GM19395 (cell line): ENCODE data around the gene ERAP2.

Experiments
- ATAC-seq: cut with Tn5 transposase; IDR thresholded peaks from one replicate; pipeline ENCODE4 v1.9.1; 2021; ENCODE audit warnings: mild to moderate bottlenecking, moderate library complexity; ENCODE audit not compliant: unreplicated experiment

The ERAP2 gene

GRCh38 chr5:96893342-96893741 lies 17.0 kb downstream of the ERAP2 start:
- ATAC-seq = no peak

DNA sequence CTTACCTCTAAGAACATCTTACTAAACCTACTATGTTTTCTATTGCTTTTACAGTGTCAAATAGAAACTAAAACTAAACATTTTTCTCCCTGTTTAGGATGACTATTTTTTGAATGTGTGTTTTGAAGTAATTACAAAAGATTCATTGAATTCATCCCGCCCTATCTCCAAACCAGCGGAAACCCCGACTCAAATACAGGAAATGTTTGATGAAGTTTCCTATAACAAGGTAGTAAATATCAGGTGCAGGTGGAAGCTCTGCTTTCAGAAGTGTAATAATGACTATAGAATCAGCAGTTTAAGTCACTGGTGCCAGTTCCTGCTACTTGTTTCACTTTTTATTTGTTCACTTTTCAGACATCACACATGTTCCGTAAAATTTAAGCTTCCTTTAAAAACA lies 20.0 kb downstream of the ERAP2 start:
- peak; percentile 93 for ATAC-seq

DNA sequence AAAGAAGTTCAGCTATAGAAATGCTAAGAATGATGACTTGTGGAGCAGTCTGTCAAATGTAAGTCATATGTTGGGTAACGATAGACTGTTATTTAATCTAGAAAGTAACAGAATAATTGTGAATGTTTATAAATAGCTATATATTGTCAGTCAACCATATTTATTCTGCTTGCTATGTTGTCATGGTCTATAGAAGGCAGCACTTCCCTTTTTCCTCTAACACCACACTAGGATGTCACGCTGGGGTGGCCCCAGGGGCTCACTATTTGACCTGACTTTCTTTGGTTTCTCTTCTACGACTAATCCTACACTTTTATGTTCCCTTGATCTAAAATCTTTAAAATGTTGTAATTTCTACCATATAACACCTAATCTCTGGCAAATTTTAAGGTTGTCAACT lies 20.5 kb downstream of the ERAP2 start:
- peak; percentile 93 for ATAC-seq

- ATAC-seq = no peak
Measured at GRCh38 chr5:96901384-96901783, 25.1 kb downstream of the ERAP2 start.

DNA sequence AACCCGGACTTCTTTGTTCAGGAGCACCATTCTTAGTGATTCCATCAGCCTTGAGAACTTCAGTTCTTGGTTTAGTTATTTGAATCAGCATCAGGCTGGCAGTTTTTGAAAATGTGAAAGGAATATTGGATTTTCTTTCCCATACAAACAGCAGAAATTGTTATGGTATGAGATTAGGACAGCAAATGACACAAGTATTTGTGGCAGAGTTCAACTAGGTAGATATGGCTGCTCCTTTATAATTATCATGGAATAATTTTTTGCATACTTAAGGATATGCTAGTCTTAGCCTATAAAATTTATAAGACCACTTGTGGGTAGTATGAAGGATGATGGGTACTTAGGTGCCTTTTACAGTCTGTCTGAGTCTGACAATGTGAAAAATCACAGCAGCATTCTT lies 25.5 kb downstream of the ERAP2 start:
- ATAC-seq = no peak

- no peak for ATAC-seq
Measured at GRCh38 chr5:96902876-96903275, 26.6 kb downstream of the ERAP2 start.

GRCh38 chr5:96903300-96903699 lies 27.0 kb downstream of the ERAP2 start:
- no peak for ATAC-seq

GRCh38 chr5:96904054-96904931 lies 28.0 kb downstream of the ERAP2 start:
- ATAC-seq = no peak

DNA sequence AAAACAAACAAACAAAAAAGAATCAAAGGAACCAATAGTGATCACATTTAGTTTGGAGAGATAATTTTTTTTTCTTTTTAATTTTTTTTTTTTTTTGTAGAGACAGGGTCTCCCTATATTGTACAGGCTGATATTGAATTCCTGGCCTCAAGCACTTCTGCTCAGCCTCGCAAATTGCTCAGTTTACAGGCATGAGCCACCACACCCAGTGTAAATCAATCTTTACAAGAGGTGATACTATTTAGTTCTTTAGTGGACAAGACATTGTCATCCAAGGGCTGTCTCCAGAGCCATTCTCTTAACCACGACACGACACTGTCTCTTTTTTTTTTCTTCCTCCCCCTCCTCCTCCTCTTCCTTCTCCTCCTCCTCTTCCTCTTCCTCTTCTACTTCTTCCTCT lies 29.6 kb downstream of the ERAP2 start:
- no peak for ATAC-seq

DNA sequence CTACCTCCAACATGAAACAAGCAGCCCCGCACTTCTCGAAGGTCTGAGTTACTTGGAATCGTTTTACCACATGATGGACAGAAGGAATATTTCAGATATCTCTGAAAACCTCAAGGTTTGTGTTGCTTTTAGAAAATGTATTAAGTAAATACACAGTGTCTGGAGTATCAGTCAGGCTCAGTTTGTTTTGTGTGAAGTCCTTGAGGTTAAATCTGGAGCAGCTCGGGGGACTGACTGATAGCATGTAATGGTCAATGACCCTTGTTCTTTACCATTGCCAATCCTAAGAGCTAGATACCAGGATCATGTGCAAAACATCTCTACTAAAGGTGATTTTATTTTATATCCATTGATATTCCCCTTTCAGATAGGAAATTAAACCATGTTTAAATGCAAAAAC lies 32.7 kb downstream of the ERAP2 start:
- no peak for ATAC-seq

DNA sequence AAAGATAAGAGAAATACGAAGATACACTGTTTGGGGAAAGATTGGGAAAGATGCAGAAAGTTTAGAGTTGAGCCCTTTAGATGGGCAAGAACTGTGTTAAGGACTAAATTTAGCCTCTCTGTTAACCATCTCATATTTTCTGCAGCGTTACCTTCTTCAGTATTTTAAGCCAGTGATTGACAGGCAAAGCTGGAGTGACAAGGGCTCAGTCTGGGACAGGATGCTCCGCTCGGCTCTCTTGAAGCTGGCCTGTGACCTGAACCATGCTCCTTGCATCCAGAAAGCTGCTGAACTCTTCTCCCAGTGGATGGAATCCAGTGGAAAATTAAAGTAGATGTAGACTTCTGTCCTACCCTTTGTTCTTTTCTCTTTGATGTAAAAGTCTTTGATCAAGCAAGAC lies 33.1 kb downstream of the ERAP2 start:
- ATAC-seq = no peak

DNA sequence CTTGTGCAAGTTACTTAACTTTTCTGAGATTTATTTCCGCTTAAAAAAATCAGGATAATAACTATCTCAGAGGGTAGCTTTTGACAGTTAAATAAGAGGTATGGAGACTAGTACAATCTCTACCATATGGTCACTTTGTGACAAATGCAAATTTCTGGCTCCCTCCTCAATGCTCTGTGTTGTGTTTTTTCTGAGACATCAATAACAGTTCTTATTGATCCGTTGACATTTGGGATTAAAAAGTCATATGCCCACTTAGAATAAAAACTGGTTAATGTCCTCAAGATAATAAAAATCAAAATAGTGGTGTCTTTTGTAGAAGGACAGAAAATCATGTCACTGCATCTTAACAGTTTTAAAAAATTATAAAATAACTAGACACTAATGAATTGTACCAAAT lies 34.8 kb downstream of the ERAP2 start:
- ATAC-seq = no peak

DNA sequence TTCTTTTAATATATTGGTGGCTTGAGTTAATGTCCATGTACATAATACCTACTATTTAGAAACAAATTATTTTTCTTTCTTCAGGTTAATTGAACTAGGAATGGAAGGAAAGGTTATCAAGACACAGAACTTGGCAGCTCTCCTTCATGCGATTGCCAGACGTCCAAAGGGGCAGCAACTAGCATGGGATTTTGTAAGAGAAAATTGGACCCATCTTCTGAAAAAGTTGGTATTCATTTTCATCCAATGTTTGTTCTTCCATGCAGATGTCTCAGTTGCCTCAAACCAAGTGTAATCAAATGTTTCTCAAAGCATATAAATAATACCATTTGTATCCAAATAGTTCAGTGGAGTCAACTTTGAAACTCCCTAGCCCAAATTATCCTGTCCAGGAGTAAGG lies 36.9 kb downstream of the ERAP2 start:
- no peak for ATAC-seq

DNA sequence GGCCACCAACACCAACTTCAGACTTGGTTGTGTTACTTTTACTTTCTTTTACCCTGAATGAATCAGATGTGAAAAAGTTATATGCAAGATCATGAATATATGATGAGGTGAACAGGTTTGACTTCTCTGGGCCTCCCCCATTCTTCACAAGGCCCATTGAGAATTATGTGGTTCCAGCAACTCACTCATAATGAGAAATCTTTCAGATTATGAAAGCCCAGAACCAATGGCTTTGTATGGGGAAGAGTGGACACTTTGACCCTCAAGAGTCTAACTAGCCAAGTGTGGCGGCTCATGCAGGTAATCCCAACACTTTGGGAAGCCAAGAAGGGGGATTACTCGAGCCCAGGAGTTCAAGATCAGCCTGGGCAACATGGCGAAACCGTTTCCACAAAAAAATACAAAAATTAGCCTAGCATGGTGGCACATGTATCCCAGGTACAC lies 43.5 kb downstream of the ERAP2 start:
- peak; percentile 78 for ATAC-seq

DNA sequence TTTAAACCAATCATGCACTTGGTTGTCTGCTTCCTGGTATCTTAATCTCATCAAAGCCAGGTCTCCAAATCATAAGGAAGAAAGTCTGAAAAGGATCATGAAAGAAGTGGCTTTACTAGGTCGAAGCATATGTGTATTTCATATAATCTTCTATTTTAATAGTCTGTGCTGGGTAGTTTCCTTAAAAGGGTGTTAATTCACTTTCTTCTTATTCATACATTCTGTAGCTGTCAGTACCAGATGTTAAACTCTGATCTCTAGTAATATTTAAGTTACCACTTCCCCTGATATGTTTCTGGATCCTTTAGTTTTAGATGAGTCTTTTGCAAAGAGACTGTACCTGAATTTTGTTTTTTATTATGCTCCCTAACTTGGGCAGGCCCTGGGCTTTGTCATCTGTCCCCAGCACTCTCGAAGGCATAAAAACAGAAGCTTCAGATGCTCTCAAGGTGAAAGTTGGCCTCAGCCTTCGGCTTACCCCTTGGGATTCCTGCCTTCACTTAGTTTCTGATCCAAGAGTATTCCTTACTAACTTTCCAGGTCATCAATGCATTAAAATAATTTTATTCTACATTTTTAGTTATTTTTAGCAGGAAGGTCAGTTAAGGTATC lies 44.5 kb downstream of the ERAP2 start:
- ATAC-seq = no peak

DNA sequence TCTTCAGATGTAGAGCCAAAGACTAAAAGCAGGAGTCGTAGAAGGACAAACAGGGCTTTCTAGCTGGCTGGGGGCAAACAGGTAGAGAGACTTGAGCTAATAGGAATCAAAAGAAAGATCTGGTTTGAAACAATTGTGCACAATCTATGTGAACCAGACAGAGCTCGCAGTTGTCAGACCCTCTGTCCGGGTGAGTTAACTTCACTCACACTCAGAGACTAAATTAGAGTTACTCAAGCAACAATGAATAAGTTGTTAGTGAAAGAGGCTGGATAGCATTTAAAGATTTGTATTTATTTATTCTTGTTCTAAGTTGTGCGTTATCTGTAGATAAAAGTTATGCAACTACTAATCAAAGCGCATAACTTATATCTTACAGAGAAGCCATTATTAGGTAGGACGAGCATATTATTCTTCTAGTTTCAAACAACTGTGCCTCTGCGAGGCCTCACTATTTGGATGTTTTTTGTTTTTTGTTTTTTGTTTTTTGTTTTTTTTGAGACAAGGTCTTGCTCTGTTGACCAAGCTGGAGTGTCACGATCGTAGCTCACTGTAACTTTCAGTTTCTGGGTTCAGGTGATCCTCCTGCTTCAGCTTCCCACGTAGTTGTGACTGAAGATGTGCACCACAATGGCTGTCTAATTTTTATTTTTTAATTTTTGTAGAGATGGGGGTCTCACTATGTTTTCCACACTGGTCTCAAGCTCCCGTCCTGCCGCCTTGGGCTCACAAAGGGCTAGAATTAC lies 46.4 kb downstream of the ERAP2 start:
- ATAC-seq = no peak

DNA sequence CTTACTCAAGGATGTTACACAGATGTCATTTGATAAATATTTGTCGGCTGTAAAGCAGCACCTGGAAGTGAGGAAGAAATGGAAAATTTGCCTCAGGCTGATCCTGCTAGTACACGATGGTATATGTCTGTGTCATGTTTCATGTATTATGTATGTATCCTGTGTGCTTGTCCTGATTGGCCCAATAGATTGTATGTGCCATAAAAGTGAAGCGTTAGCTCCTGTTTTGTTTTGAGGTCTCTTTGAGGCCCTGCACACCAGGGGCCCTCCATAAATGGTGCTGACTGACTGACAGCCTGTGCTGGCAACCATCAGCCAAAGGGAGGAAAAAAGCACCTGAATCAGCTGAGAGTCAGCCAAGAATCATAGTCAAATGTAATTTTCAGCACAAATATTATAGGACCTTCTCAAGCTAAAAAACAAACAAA lies 47.7 kb downstream of the ERAP2 start:
- no peak for ATAC-seq

DNA sequence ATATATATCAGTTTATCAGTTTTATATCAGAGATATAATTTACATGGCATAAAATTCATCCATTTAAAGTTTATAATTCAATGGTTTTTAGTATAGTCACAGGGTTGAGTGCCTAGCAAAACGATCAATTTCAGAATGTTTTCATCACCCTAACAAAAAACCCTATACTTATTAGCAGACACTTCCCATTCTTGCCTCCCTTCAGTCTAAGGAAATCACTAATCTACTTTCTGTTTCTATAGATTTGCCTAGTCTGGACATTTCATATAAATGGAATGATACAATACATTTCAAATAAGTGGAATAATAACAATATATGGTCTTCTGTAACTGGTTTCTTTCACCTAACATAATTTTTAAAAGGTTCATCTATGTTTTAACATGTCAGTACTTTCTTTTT lies 50.0 kb downstream of the ERAP2 start:
- ATAC-seq = no peak

DNA sequence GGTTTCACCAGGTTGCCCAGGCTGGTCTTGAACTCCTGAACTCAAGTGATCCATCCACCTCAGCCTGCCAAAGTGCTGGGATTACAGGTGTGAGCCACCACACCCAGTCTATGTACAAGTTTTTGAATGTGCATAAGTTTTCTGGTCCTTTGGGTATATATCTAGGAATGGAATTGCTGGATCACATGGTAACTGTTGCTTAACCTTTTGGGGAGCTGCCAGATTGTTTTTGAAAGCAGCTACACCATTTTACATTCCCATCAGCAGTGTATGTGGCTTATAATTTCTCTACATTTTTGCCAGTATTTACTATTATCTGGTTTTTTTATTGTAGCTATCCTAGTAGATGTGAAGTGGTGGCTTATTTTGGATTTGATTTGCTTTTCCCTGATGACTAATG lies 50.7 kb downstream of the ERAP2 start:
- no peak for ATAC-seq

GRCh38 chr5:96928931-96929708 lies 52.8 kb downstream of the ERAP2 start:
- no peak for ATAC-seq

DNA sequence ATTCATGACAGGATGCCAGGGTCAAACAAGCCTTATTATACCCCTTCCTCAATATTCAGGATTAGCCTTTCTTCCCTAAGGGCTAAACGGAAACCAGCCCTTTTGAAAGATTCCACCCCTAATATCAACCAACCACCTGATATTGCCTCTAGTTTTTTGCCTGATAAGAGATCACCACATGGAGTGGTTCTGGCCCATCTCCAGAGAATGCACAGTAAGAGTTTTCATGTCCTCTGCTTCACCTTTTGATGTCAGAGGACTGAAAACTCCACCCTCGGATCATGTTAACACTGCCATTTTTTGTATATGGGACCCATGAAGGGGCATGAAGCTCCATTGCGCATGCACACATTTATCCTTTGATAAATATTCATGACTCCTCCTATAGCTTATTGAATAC lies 53.8 kb downstream of the ERAP2 start:
- no peak for ATAC-seq
